Keratinocyte (primary cell): ENCODE data around the gene TM9SF2. TPM values are rescaled to one million over a fixed set of nuclear protein-coding genes. Genes with fewer than 3 reads are reported as not detected.

Experiments used
- DNase-seq: peaks from one replicate; pipeline ENCODE4 v3.0.0-alpha.2; 2011; ENCODE audit warnings: low read depth, missing footprints, low spot score
- FAIRE-seq: peaks from 2 replicates; lab custom pipeline; 2011; peaks lifted over from hg19 to GRCh38; lab: Jason Lieb, UNC
- H2AFZ ChIP-seq: 2 replicates; pipeline ENCODE4 v1.6.0; 2012; ENCODE audit warnings: low read length, control low read depth, inconsistent platforms; ENCODE audit not compliant: control insufficient read depth
- H3K27ac ChIP-seq: 2 replicates; pipeline ENCODE4 v1.5.1; 2011; ENCODE audit warnings: low read length; ENCODE audit not compliant: control insufficient read depth, insufficient read depth
- H3K27me3 ChIP-seq: 3 replicates; pipeline ENCODE4 v1.6.0; 2011; ENCODE audit warnings: low read length; ENCODE audit not compliant: control insufficient read depth, insufficient read depth; ENCODE audit errors: extremely low read depth
- H3K36me3 ChIP-seq, 2 experiments: 2 replicates in 1 of 2; 3 replicates in 1 of 2; pipeline ENCODE4 v1.5.1; 2011; ENCODE audit warnings: low read length in 2 of 2, mild to moderate bottlenecking in 1 of 2; ENCODE audit not compliant: control insufficient read depth in 2 of 2, insufficient read depth in 2 of 2; ENCODE audit errors: extremely low read depth in 1 of 2
- H3K4me1 ChIP-seq: 3 replicates; pipeline ENCODE4 v1.5.1; 2011; ENCODE audit warnings: low read length; ENCODE audit not compliant: control insufficient read depth, insufficient read depth; ENCODE audit errors: extremely low read depth
- H3K4me2 ChIP-seq: 3 replicates; pipeline ENCODE4 v1.6.0; 2011; ENCODE audit warnings: low read depth, low read length; ENCODE audit not compliant: control insufficient read depth, insufficient read depth; ENCODE audit errors: extremely low read depth
- H3K4me3 ChIP-seq, 3 experiments: fragments of 200-600 bp in 1 of 3; sonication (generic) in 1 of 3; 2 replicates in 2 of 3; 3 replicates in 1 of 3; pipeline ENCODE4 v1.5.1; 2011 to 2016; ENCODE audit warnings: low read length in 3 of 3, mild to moderate bottlenecking in 3 of 3, control low read depth in 2 of 3, inconsistent platforms in 1 of 3, low read depth in 1 of 3, mixed read lengths in 1 of 3, mixed run types in 1 of 3, moderate library complexity in 1 of 3; ENCODE audit not compliant: control insufficient read depth in 2 of 3, insufficient read depth in 2 of 3; ENCODE audit errors: extremely low read depth in 1 of 3
- H3K79me2 ChIP-seq: 2 replicates; pipeline ENCODE4 v1.6.0; 2012; ENCODE audit warnings: low read length; ENCODE audit not compliant: control insufficient read depth, insufficient read depth
- H3K9ac ChIP-seq: 3 replicates; pipeline ENCODE4 v1.6.0; 2011; ENCODE audit warnings: low read length; ENCODE audit not compliant: control insufficient read depth, insufficient read depth; ENCODE audit errors: extremely low read depth
- H3K9me1 ChIP-seq: 3 replicates; pipeline ENCODE4 v1.6.0; 2011; ENCODE audit warnings: low read length; ENCODE audit not compliant: control insufficient read depth, insufficient read depth; ENCODE audit errors: extremely low read depth
- H3K9me3 ChIP-seq: 2 replicates; pipeline ENCODE4 v1.5.1; 2012; ENCODE audit warnings: low read depth, low read length; ENCODE audit not compliant: control insufficient read depth
- H4K20me1 ChIP-seq: 3 replicates; pipeline ENCODE4 v1.6.0; 2011; ENCODE audit warnings: low read length; ENCODE audit not compliant: control insufficient read depth, insufficient read depth; ENCODE audit errors: extremely low read depth
- CTCF ChIP-seq, 3 experiments: IDR thresholded peaks in 1 of 3; conservative IDR thresholded peaks in 1 of 3; optimal IDR thresholded peaks in 1 of 3; 2 replicates in 2 of 3; 3 replicates in 1 of 3; pipeline versions ENCODE3 to v1.5.1; 2011; ENCODE audit warnings: low read length in 3 of 3, mild to moderate bottlenecking in 3 of 3, moderate library complexity in 2 of 3, control low read depth in 1 of 3, inconsistent platforms in 1 of 3; ENCODE audit not compliant: insufficient read depth in 2 of 3; ENCODE audit errors: extremely low read depth in 1 of 3
- EZH2 ChIP-seq: IDR thresholded peaks from one replicate; pipeline ENCODE4 v1.6.1; 2012; ENCODE audit warnings: inconsistent platforms, mild to moderate bottlenecking, low read length, moderate library complexity
- dilution Hi-C: fragments of 300-500 bp; cut with MboI; formaldehyde crosslinking; loops from one replicate; pipeline ENCODE4 v1.7.0; 2020; ENCODE audit warnings: low sequenced_read_pairs; ENCODE audit not compliant: extremely low pct_ligation_motif_present
- polyA plus RNA-seq, 5 experiments: library from polyadenylated mRNA; depleted of rRNA in 3 of 5; stranded (reverse) in 3 of 5; stranded (forward) in 1 of 5; unstranded in 1 of 5; fragments of >200 nt; gene quantifications; 1 replicate in 1 of 5; 2 replicates in 3 of 5; 3 replicates in 1 of 5; pipeline versions ENCODE4 v1.2.1 to v1.2.3, GENCODE V29; 2011 to 2012; ENCODE audit warnings: missing spikeins in 2 of 5, low read depth in 1 of 5, low replicate concordance in 1 of 5

The TM9SF2 gene
- polyA plus RNA-seq, 1 donor (not counting 4 experiments of a cell fraction or from before 2014, with no cell fraction given), result 134 TPM

- TF ChIP-seq CTCF (optimal IDR thresholded peaks at IDR 0.05 in 1 of 3, IDR thresholded peaks at IDR 0.05 in 1 of 3, conservative IDR thresholded peaks at IDR 0.05 in 1 of 3; ENCODE audit: extremely low read depth in 1 of 3, insufficient read depth in 2 of 3, low read length in 3 of 3) (peak in 2 of 3 experiments; percentile 3 to 45), EZH2 (no peak)
- FAIRE-seq (no peak), DNase-seq (no peak)
- no peak overlapping the region for H3K27ac ChIP-seq
- no peak overlapping the region for H3K4me3 ChIP-seq
- H3K9ac ChIP-seq, result no peak overlapping the region
- no peaks in the 10 kb centered on the region for H3K9me3 ChIP-seq
- H3K4me2 ChIP-seq, result no peak overlapping the region
- no peaks in the 10 kb centered on the region for H4K20me1 ChIP-seq
- H3K79me2 ChIP-seq, result no peaks in the 10 kb centered on the region
- dilution Hi-C loops, result no loop called here
- H3K36me3 ChIP-seq, result no peaks in the 10 kb centered on the region
- H3K9me1 ChIP-seq, result no peaks in the 10 kb centered on the region
- no peaks in the 10 kb centered on the region for H3K27me3 ChIP-seq
- H3K4me1 ChIP-seq, result no peaks in the 10 kb centered on the region
- no peak overlapping the region for H2AFZ ChIP-seq
These were observed 99.0 kb downstream of the TM9SF2 start for GRCh38 chr13:99600318-99600717.

- no peak for FAIRE-seq
- TF ChIP-seq EZH2 (no peak), CTCF (optimal IDR thresholded peaks at IDR 0.05 in 1 of 3, IDR thresholded peaks at IDR 0.05 in 1 of 3, conservative IDR thresholded peaks at IDR 0.05 in 1 of 3; ENCODE audit: extremely low read depth in 1 of 3, insufficient read depth in 2 of 3, low read length in 3 of 3) (no peak)
- dilution Hi-C loops, result no loop called here
These were observed 100.3 kb downstream of the TM9SF2 start for GRCh38 chr13:99601535-99601934.

More at GRCh38 chr13:99601535-99601934, 100.3 kb downstream of the TM9SF2 start:
- H3K4me3 ChIP-seq, result no peak overlapping the region
- H3K36me3 ChIP-seq, result no peaks in the 10 kb centered on the region
- no peaks in the 10 kb centered on the region for H4K20me1 ChIP-seq
- no peak overlapping the region for H3K27ac ChIP-seq
- no peaks in the 10 kb centered on the region for H3K9me3 ChIP-seq
- no peak for DNase-seq
- no peaks in the 10 kb centered on the region for H3K27me3 ChIP-seq
- H3K9me1 ChIP-seq, result no peaks in the 10 kb centered on the region
- peaks cover 5% of the 10 kb centered on the region for H3K4me1 ChIP-seq
- H2AFZ ChIP-seq, result no peak overlapping the region
- H3K4me2 ChIP-seq, result no peak overlapping the region
- no peaks in the 10 kb centered on the region for H3K79me2 ChIP-seq
- H3K9ac ChIP-seq, result no peak overlapping the region
